Nephron (organoid): ENCODE data around the gene LRRN4CL.
A peak's percentile ranks its signal among the peaks of the same experiment; 100 is the strongest.
"Not testable (repeated sequence)": the region's sequence is repeated elsewhere in the genome, so short reads cannot be mapped to it uniquely, and the experiment has no call there.

Experiments used
- H3K27ac Mint-ChIP-seq, 3 experiments: 2 replicates each; pipeline ENCODE4 v1.8.0; 2020; ENCODE audit warnings: mixed read lengths in 3 of 3, mild to moderate bottlenecking in 2 of 3, moderate library complexity in 1 of 3
- H3K27me3 Mint-ChIP-seq: 2 replicates; pipeline ENCODE4 v1.8.0; 2021; ENCODE audit warnings: low read depth, mild to moderate bottlenecking, moderate library complexity, mixed read lengths
- H3K36me3 Mint-ChIP-seq: 2 replicates; pipeline ENCODE4 v1.8.0; 2020; ENCODE audit warnings: low read depth, mixed read lengths
- H3K4me1 Mint-ChIP-seq: 2 replicates; pipeline ENCODE4 v1.8.0; 2020; ENCODE audit warnings: mixed read lengths
- H3K4me3 Mint-ChIP-seq, 3 experiments: 2 replicates each; pipeline ENCODE4 v1.8.0; 2020; ENCODE audit warnings: mild to moderate bottlenecking in 3 of 3, mixed read lengths in 3 of 3, moderate library complexity in 2 of 3
- H3K9me3 Mint-ChIP-seq: 2 replicates; pipeline ENCODE4 v1.8.0; 2020; ENCODE audit warnings: mixed read lengths
- CTCF ChIP-seq, 3 experiments: fragments of 200-600 bp; sonication (generic); IDR thresholded peaks; one replicate each; pipeline ENCODE4 v1.5.0; 2021; ENCODE audit warnings: antibody characterized with exemption in 3 of 3; ENCODE audit not compliant: unreplicated experiment in 3 of 3

The LRRN4CL gene

GRCh38 chr11:62702246-62702645 is 12.9 kb upstream of the LRRN4CL start:
- peaks cover 30% of the 10 kb centered on the region for H3K36me3 Mint-ChIP-seq
- H3K4me1 Mint-ChIP-seq, result peaks cover 19% of the 10 kb centered on the region
- no peak overlapping the region for H3K27ac Mint-ChIP-seq
- H3K27me3 Mint-ChIP-seq, result no peaks in the 10 kb centered on the region
- H3K9me3 Mint-ChIP-seq, result no peaks in the 10 kb centered on the region
- no peak for TF ChIP-seq CTCF (IDR thresholded peaks at IDR 0.05; ENCODE audit: unreplicated experiment in 3 of 3)
- H3K4me3 Mint-ChIP-seq, result no peak overlapping the region

- TF ChIP-seq CTCF (IDR thresholded peaks at IDR 0.05; ENCODE audit: unreplicated experiment in 3 of 3), result peak; percentile 62 to 75 (median 73)
- peaks cover 14% of the 10 kb centered on the region for H3K4me1 Mint-ChIP-seq
- H3K36me3 Mint-ChIP-seq, result peaks cover 44% of the 10 kb centered on the region
- no peak overlapping the region for H3K4me3 Mint-ChIP-seq
- no peaks in the 10 kb centered on the region for H3K9me3 Mint-ChIP-seq
- H3K27ac Mint-ChIP-seq, result peak overlapping the region in 2 of 3 experiments; percentile 66 to 78
- H3K27me3 Mint-ChIP-seq, result peaks cover 4% of the 10 kb centered on the region
Observed at GRCh38 chr11:62694455-62695167, 5.3 kb upstream of the LRRN4CL start.

GRCh38 chr11:62693624-62694023 is 4.3 kb upstream of the LRRN4CL start:
- not testable (repeated sequence) for H3K27me3 Mint-ChIP-seq, H3K27ac Mint-ChIP-seq, H3K9me3 Mint-ChIP-seq, H3K4me3 Mint-ChIP-seq
- peaks cover 42% of the 10 kb centered on the region for H3K36me3 Mint-ChIP-seq
- H3K4me1 Mint-ChIP-seq, result peaks cover 24% of the 10 kb centered on the region

GRCh38 chr11:62688491-62688890 is 839 bp downstream of the LRRN4CL start:
- Mint-ChIP-seq H3K27me3 (no peaks in the 10 kb centered on the region), H3K9me3 (no peaks in the 10 kb centered on the region), H3K4me1 (peaks cover 21% of the 10 kb centered on the region), H3K27ac (peak overlapping the region; percentile 89 to 98 (median 95)), H3K4me3 (peak overlapping the region; percentile 36 to 77 (median 40)), H3K36me3 (peaks cover 24% of the 10 kb centered on the region)
- TF ChIP-seq CTCF (IDR thresholded peaks at IDR 0.05; ENCODE audit: unreplicated experiment in 3 of 3), result no peak

- H3K9me3 Mint-ChIP-seq, result no peaks in the 10 kb centered on the region
- H3K4me3 Mint-ChIP-seq, result no peak overlapping the region
- H3K27ac Mint-ChIP-seq, result peak overlapping the region in 2 of 3 experiments; percentile 95 to 98
- H3K36me3 Mint-ChIP-seq, result peaks cover 21% of the 10 kb centered on the region
- no peaks in the 10 kb centered on the region for H3K27me3 Mint-ChIP-seq
- TF ChIP-seq CTCF (IDR thresholded peaks at IDR 0.05; ENCODE audit: unreplicated experiment in 3 of 3), result no peak
- peaks cover 21% of the 10 kb centered on the region for H3K4me1 Mint-ChIP-seq
Observed at GRCh38 chr11:62687508-62688396, 1.6 kb downstream of the LRRN4CL start.

- Mint-ChIP-seq H3K9me3 (no peaks in the 10 kb centered on the region), H3K27me3 (no peaks in the 10 kb centered on the region), H3K4me3 (no peak overlapping the region), H3K4me1 (peaks cover 22% of the 10 kb centered on the region), H3K27ac (no peak overlapping the region), H3K36me3 (peaks cover 6% of the 10 kb centered on the region)
- no peak for TF ChIP-seq CTCF (IDR thresholded peaks at IDR 0.05; ENCODE audit: unreplicated experiment in 3 of 3)
Observed at GRCh38 chr11:62682518-62682917, 6.8 kb downstream of the LRRN4CL start.
